ENCODE results near the gene NDUFAF8. TPM values are rescaled to one million over a fixed set of nuclear protein-coding genes. Genes with fewer than 3 reads are reported as not detected.

NDUFAF8 gene
- total RNA-seq, 1 experiment from 2014 or later, result 60.1 TPM

- H3K79me1 ChIP-seq (ENCODE audit: insufficient read depth, low read depth, low read length, poor library complexity, severe bottlenecking), result no peaks in the 10 kb centered on the region
- no peak overlapping the region for H2AK5ac ChIP-seq (ENCODE audit: insufficient read length, low read length)
- H3K4me2 ChIP-seq (ENCODE audit: insufficient read depth, insufficient read length, low read length), result no peak overlapping the region
- H3K79me2 ChIP-seq (ENCODE audit: insufficient read depth, low read length), result no peaks in the 10 kb centered on the region
- no peaks in the 10 kb centered on the region for H3K9me3 ChIP-seq (ENCODE audit: control insufficient read depth, low read depth, low read length)
- H3K56ac ChIP-seq (ENCODE audit: insufficient read length, low read depth, low read length), result no peak overlapping the region
- H3T11ph ChIP-seq (ENCODE audit: low read length), result no peak overlapping the region
- no CpG with 5 or more reads among the region's 31 CpGs for WGBS (ENCODE audit: extremely low coverage, insufficient read length, low lambda C conversion rate)
- H2BK120ac ChIP-seq (ENCODE audit: low read depth, low read length, poor library complexity, severe bottlenecking), result no peak overlapping the region
- H3K4ac ChIP-seq (ENCODE audit: low read depth, low read length), result no peak overlapping the region
- no peak overlapping the region for H3K23ac ChIP-seq (ENCODE audit: insufficient read length, low read depth, low read length)
- no peaks in the 10 kb centered on the region for H3K27me3 ChIP-seq (ENCODE audit: insufficient read depth, low read length)
- H2BK20ac ChIP-seq (ENCODE audit: low read depth, low read length, poor library complexity, severe bottlenecking), result no peak overlapping the region
- DNase-seq, result no peak
- H3K4me1 Mint-ChIP-seq, result no peaks in the 10 kb centered on the region
- peak overlapping the region in 1 of 3 experiments; percentile 62; a peak in 3 of 7 replicates for H3K27ac Mint-ChIP-seq
- H4K8ac ChIP-seq (replicated peaks; ENCODE audit: insufficient read length, low read depth, low read length), result no peak overlapping the region
- H3K18ac ChIP-seq (ENCODE audit: insufficient read length, low read depth, low read length), result no peak overlapping the region
- H3K36me3 Mint-ChIP-seq (ENCODE audit: insufficient read depth in 1 of 3, low read depth in 3 of 3), result peaks cover 11 to 18% (median 14%) of the 10 kb centered on the region in 3 experiments
- no peak overlapping the region for H3K9ac ChIP-seq (ENCODE audit: extremely low read depth, insufficient read length, low read length)
- H4K5ac ChIP-seq (ENCODE audit: insufficient read length, low read depth, low read length), result no peak overlapping the region
- no peak overlapping the region for H4K91ac ChIP-seq (ENCODE audit: insufficient read length, low read depth, low read length)
- no peaks in the 10 kb centered on the region for H3K23me2 ChIP-seq (ENCODE audit: insufficient read length, low read depth, low read length, poor library complexity, severe bottlenecking)
- no peak overlapping the region for H3K14ac ChIP-seq (ENCODE audit: insufficient read depth, low read length)
- no peak overlapping the region for H3K27ac ChIP-seq (ENCODE audit: insufficient read length, low read depth, low read length)
- H4K20me1 ChIP-seq (ENCODE audit: control insufficient read depth, insufficient read depth, insufficient read length), result peaks cover 2% of the 10 kb centered on the region
- no peak overlapping the region for H2BK15ac ChIP-seq (ENCODE audit: low read depth, low read length)
- TF ChIP-seq, protein P1, sequence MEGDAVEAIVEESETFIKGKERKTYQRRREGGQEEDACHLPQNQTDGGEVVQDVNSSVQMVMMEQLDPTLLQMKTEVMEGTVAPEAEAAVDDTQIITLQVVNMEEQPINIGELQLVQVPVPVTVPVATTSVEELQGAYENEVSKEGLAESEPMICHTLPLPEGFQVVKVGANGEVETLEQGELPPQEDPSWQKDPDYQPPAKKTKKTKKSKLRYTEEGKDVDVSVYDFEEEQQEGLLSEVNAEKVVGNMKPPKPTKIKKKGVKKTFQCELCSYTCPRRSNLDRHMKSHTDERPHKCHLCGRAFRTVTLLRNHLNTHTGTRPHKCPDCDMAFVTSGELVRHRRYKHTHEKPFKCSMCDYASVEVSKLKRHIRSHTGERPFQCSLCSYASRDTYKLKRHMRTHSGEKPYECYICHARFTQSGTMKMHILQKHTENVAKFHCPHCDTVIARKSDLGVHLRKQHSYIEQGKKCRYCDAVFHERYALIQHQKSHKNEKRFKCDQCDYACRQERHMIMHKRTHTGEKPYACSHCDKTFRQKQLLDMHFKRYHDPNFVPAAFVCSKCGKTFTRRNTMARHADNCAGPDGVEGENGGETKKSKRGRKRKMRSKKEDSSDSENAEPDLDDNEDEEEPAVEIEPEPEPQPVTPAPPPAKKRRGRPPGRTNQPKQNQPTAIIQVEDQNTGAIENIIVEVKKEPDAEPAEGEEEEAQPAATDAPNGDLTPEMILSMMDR (conservative IDR thresholded peaks at IDR 0.05), result no peak
- no peak overlapping the region for H2BK12ac ChIP-seq (ENCODE audit: insufficient read length, low read depth, low read length)
- peak overlapping the region in 1 of 2 experiments; percentile 9; a peak in 2 of 5 replicates for H3K4me3 Mint-ChIP-seq
- H3K9me3 Mint-ChIP-seq, result no peaks in the 10 kb centered on the region
- H2AFZ ChIP-seq (ENCODE audit: low read length), result no peak overlapping the region
- H3K27me3 Mint-ChIP-seq (ENCODE audit: low read depth), result no peaks in the 10 kb centered on the region
- H3K4me1 ChIP-seq (ENCODE audit: insufficient read depth, low read length), result no peaks in the 10 kb centered on the region
- no peak overlapping the region for H2BK5ac ChIP-seq (ENCODE audit: insufficient read length, low read length)
Measured at GRCh38 chr17:81231121-81231645, 7.9 kb upstream of the NDUFAF8 start.
